GM19372 (cell line): ENCODE results near the gene RGL1.
"Not testable (repeated sequence)": the region's sequence is repeated elsewhere in the genome, so short reads cannot be mapped to it uniquely, and the experiment has no call there.

Source experiments
- ATAC-seq: cut with Tn5 transposase; IDR thresholded peaks from one replicate; pipeline ENCODE4 v1.9.1; 2021; ENCODE audit warnings: mild to moderate bottlenecking, low read depth, moderate library complexity; ENCODE audit not compliant: unreplicated experiment

RGL1 gene

DNA sequence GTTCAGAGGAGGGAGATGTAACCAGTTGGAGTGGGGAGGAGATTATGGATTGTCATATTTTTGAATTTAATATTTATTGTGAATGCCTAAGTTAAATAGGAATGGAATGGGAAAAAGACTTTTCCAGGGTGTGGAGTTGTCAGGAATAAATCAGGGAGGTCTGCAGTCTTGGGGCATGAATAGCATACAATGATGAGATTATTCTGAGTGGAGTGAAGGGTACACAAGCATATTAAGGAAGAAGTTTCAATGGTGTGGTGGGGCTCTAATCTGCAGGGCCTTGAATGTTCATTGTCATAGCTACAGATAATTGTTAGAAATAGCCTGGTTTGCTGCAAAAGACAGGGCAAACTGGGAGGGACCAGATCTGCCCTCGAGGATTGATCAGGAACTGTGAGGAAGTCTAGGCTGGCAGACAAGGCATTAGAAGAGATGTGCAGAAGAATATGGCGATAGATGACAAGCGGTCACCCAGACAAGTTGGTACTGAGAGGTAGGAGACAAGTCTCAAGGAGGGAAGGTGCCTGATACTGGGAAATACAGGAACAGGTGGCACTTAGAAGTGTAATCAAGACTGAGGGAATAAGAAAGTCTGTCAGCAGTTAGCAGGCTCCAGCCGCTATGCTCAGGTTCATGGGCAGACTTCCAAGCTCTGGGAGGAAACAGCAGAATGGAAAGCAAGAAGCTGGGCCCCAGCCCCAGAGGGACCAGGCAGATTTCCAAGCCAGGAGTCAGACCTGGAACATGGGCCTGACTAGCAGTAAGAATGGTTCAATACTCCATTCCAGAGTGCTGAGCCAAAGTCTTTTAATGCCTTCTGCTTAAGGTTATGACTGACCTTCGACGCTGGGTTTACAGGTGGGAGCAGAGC lies 20.9 kb upstream of the RGL1 start:
- ATAC-seq = no peak

DNA sequence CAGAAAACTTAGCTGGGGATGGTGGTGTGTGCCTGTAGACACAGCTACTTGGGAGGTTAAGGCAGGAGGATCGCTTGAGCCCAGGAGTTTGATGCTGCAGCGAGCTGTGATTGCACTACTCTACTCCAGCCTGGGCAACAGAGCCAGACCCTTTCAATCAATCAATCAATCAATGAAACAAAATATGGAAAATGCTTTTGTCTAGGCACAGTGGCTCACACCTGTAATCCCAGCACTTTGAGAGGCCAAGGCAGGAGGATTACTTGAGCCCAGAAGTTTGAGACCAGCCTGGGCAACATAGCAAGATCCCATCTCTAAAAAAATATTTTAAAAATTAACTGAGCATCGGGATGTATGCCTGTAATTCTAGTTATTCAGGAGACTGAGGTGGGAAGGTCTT lies 19.0 kb upstream of the RGL1 start:
- not testable (repeated sequence) for ATAC-seq

DNA sequence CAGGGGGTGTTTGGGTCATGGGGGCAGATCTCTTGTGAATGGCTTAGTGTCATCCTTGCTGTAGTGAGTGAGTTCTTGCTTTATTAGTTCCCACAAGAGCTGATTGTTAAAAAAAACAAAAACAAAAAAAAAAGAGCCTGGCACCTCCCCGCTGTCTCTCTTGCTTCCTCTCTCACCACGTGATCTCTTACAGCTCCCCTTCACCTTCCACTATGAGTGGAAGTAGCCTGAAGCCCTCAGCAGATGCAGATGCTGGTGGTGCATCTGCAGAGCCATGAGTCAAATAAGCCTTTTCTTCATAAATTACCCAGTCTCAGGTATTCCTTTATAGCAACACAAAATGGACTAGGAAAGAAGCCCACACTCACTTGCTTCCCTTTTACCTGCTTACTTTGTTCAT lies 17.2 kb upstream of the RGL1 start:
- no peak for ATAC-seq

DNA sequence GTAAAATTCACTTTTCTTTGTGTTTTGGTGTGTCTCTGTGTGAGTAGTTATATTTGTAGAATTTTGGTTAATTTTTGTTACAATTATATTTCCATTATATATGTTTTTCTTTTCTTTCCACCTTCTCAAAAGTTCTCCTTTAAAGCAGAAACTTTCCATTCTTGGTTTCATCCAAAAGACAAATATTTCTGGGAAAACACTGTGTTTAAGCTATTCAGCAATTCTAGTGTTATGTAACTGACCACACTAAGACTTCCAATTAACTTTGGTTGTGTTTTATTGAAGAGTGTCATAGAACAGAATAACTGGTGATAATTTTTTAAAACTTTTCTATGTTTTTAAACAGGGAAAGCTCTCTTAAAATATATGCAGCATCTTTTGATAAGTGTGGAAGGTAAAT lies 13.6 kb upstream of the RGL1 start:
- ATAC-seq = no peak

DNA sequence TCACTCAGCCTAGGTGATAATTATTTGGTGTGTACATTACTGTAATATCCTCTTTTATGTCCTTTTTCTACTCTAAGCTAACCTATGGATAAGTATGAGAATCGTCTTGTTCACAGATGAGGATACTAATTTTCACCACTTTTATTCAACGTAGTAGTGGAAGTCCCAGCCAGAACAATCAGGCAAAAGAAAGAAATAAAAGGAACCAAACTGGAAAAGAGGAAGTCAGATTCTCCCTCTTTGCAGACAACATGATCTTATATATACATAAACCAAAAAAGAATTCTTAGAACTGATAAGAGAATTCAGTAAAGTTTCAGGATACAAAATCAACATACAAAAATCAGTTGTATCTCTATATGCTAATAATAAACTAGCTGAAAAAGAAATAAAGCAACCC lies 12.6 kb upstream of the RGL1 start:
- ATAC-seq = no peak

DNA sequence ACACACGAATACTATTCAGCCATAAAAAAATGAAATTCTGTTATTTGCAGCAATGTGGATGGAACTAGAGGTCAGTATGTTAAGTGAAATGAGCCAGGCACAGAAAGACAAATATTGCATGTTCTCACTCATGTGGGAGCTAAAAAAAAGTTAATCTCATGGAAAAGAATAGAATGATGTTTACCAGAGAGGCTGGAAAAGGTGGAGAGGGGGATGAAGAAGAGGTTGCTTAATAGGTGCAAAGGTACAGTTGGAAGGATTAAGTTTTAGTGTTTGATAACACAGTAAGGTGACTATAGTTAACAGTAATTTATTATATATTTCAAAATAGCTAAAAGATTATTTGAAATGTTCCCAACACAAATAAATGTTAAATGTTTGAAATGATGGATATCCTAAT lies 10.8 kb upstream of the RGL1 start:
- no peak for ATAC-seq

DNA sequence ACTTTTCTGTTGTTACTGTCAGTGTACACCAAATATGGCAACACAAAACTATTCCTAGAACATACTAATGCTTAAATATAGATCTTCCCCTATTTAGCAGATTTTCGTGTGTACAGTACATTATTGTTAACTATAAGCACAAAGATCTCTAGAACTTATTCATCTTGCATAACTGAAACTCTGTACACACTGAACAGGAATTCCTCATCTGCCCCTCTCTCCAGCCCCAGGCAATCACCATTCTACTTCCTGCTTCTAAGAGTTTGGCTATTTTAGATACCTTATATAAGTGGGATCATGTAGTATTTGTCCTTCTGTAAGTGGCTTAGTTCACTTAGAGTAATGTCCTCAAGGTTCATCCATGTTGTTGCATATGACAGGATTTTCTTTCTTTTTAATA lies 4.5 kb upstream of the RGL1 start:
- no peak for ATAC-seq

DNA sequence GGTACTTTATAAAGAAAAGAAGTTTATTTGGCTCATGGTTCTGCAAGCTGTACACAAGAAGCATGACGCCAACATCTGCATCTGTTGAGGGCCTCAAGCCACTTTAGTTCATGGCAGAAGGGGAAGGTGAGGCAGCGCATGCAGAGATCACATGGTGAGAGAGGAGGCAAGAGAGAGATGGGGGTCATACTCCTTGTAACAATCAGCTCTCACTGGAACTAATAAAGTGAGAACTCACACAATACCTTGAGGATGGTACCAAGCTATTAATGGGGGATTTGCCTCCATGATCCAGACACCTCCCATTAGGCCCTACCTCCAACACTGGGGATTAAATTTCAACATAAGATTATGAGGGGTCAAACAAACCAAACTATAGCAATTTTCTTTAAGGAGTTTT lies 3.3 kb upstream of the RGL1 start:
- ATAC-seq = no peak

DNA sequence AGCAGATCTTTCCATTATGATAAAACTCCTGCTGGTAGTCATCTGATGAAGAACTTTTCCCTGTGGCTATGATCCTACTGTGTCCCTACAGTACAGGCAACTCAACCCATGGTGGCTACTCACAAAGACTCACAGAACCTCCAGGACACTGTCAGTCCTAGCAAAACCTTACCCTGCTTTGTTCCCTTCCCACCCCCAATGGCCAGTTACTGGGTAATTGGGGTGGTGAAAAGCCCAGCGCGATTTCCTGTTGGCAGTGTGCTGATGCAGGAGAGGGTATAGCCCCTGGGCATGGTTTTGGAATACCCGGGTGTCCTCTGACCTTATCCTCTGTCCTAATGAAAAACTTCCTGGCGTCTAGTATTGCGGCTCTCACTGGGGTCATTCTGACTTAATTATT lies 533 bp upstream of the RGL1 start:
- ATAC-seq = no peak

DNA sequence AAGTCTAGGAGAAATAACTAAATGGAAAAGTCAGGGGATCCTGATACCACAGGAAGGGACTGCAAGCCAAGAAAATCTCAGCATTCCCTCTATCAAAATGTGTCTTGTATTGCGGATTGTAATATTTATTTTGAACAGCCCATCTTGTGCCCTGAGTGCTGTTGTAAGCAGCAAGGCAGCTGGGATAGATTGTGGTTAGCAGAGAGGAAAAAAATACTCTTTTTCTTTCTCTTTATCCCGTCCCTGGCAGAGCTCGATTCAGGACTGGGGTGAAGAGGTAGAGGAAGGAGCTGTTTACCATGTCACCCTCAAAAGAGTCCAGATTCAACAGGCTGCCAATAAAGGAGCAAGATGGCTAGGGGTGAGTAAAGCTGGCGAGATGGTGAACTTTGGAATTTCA lies 1.2 kb downstream of the RGL1 start:
- no peak for ATAC-seq

DNA sequence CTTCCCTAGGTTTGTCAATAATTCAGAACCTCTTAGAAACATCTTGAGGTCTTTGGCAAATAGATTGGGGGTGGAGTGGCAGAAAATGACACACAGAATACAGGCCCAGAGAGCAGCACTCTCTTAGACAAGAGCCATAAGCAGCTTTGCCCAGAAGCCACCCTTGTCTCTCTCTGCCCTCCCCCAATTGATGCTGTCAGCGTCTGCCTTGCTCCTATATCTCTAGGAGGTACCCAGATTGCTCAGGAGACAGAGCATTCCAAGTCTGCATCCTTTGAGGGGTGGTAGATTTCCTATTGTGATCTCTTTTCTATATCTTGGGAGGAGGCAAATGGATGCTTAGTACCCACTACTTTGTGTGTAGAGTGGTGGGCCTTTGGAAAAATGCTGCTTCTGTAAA lies 1.8 kb downstream of the RGL1 start:
- ATAC-seq = no peak

DNA sequence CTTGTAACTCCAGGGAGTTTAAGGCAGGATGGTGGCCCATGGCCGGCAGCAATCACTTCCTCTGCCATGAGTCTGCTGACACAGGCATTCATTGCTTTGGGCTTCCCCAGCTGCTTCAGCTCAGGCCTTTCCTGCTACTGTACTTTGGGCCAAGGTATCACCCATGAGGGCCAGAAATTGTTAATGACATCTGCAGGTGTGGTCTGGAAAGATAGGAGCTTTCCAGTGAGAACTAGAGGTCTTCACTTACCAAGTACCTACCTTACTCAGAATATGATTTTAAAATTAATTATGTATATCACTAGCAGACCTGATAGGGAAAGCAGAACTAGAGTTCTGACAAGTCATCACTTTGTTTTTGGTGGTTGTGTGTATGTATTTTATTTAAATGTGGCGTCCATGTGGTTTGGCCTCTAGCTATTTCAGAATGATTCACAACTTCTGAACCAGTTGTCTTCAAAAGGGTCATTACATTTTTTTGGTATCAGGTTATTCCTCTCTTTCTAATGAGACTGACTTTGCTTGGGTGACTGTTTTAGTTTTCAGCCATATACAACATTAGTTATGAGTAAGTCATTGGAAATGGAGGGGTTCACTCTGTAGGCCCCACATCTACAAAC lies 2.7 kb downstream of the RGL1 start:
- peak; percentile 40 for ATAC-seq

DNA sequence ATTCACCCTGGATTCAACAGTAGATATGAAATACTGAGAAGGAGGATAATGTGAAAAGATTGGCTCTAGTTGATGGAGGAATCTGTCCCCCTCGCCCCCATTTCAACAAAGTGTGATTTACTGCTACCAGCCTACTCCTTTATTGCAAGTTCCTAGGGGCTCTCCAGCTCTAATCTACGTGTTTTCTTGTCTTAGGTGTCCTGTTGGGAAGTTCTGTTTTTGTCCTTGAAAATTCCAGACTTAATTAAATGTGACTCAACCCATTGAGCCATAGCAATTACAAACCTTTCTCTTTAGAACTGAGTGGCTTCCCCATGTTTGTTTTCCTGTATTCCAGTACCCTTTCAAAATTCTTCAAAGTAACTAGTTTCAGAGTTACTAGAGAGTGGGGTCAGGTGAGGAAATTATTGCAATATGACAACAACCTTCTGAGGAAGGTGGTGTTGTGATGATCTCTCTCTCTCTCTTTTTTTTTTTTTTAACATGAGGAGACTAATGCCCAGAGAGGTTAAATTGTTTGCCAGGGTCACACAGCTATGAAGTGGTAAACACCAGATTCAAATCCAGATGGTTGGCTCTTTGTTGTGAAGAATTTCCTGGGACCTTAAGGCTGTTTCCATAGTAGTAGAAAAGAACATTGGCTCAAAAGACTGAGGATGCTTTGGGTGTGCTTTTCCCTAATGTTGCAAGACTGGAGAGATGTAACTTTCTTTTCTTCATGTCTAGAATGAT lies 3.5 kb downstream of the RGL1 start:
- ATAC-seq = no peak

DNA sequence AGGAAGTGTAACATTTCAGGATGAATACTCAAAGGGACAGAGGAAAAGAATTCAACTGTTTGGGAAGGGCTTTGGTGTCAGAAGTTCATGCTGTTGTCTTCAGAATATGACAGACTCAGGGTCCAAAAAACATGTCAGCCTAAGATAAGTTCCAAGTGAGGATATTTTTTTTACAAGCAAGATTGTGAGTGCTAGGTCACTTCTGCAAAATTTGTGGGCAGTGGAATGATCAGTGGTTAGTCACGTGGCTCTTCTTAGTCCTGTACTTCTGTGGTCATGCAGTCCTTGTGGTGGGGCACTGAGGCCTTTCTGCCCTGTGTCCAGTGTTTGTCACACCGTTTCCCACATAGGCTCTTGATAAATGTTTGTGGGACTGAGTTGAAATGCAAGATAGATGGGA lies 5.2 kb downstream of the RGL1 start:
- ATAC-seq = peak; percentile 32

DNA sequence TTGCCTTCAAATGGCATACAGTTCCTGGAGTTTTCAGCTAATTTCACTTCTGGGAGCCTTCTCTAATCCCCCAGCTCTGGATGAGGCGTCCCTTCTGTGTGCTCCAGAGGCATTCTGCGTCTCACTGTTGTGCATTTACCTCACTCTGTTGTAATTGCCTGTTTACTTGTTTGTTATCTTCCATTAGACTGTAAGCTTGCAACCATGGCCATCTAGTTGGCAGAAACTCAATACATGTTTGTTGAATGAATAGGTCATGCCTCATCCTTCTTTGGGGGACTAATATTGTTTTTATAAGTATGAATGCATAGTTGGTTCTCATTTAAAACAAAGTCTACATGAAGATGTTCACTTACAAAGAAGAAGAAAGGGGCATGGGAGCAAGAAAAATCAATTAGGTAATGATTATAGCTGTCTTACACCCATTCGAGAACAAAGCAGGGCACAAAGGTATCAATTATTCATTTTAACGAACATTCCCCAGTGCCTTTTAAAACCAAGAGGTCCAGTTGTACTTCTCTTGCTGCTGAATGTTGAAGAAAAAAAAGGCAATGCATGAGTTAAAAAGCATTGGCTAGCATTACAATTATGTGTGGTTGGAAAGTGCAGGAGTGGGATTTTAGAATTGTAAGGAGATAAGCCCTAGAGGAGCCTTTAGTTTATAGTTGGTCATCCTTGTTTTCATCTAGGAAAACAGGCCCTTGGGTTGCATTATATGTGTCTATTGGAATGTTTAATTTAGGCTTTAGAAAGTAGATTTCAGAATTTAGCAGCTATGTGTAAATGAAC lies 6.0 kb downstream of the RGL1 start:
- no peak for ATAC-seq

DNA sequence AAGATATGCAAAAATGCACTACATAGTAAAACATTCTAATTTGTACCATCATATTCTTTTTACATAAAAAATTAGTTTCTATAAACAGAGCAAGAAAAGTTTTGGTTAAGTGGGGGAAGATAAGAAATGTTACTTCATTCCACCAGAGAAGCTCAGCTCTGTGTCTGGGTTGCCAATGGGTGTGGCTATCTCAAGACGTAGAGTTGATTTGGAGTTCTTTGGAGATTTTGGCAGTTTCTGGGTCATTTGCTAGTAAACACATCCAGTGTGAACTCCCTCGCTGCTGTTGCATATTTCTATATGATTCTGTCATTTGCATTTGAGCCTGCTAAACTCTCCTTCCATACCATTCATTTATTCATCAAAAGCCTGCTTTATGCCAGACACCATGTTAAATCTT lies 7.2 kb downstream of the RGL1 start:
- no peak for ATAC-seq

DNA sequence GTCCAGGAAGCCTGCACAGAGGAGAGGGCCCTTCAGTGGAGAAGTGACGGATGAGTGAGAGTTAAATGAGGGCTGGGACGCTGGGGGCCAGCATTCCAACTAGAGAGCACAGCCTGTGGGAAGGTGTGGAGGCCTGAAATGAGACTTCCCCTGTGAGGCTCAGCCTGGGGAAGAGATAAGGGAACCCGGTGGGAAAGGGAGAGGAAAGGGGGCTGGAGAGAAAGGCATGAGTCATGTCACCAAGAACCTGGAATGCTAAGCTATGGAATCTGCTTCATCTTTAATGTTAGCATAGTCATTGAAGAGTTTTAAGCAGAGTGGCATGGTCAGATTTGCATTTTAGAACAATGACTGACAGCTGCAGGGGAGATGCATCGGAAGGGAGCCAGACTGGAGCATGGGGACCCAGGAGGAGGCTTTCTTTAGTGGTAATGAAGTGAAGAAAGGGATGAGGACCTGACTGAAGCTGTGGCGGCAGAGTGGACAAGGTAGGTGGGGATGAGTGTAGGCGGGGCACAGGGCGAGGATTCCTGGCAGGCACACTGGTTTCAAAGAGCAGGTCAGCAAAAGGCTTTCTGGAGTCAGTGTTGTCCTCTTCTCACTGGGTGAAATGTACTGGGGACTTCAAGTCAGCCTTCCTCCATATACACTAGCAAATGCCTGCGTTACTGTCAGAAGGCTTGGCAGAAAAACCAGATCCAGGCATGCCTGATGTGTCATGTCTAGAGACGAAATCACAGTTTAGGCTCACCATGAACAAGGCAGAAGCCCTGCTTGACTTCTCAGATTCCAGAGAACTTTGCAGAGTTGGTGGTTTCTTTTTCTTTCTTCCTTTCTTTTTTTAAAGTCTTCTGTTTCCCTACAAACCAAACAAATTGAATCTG lies 8.0 kb downstream of the RGL1 start:
- ATAC-seq = no peak

DNA sequence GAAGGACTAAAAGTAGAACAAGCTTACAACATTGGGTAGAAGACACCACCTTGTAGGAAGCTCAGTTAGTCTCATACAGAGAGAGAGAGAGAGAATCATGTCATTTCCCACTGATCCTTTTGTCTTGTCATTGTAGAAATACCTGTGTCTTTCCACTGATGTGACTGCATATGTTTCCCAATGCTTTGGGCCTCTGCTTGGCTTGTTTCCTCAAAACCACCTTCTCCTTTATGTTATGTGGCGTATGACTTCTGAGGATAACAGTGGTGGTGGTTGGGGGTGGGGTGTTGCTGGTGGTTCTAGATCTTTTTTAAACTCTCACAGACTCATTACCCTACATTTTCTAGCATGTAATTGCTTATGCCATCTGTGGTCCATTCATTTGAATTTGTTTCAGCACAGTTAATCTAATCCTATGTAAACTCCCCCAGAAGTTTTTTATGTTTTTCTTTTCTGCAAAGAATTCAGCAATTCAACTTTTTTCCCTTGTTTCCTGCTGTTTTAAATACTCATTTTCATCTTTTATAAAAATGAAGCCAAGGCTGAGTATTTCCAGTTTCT lies 9.3 kb downstream of the RGL1 start:
- ATAC-seq = no peak

DNA sequence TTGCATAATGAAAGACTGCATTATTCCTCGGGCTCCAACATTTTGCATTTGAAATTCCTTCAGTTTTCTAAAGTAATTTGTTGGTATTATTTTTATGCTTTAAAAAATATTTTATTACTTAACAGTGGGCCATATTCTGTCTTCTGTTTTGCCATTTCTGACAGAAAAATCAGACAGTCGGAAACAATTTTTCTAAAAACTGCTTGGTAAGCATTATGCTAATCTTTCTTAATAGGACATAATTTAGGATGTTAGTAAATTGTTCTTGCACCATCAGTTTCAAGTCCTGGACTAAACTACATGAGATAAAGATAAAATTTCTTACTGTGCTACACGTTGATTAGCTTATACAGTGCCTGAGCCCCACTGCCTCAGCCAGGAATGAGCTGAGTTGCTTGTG lies 11.2 kb downstream of the RGL1 start:
- no peak for ATAC-seq
